B cell (primary cell): ENCODE results near the gene MALSU1. TPM values are rescaled to one million over a fixed set of nuclear protein-coding genes. Genes with fewer than 3 reads are reported as not detected.

Experiments
- ATAC-seq: fragments of 200-7000 bp; cut with Tn5 transposase; one replicate; pipeline ENCODE4 v1.10.0; 2021; ENCODE audit warnings: low read depth, mild to moderate bottlenecking, moderate number of reproducible peaks, moderate library complexity
- CTCF ChIA-PET: fragments of 350-600 bp; sonication (Branson Sonifier 250); formaldehyde crosslinking; loops from one replicate; lab custom pipeline; 2021; ENCODE audit warnings: antibody characterized with exemption, inconsistent platforms; lab: Charles Lee
- POLR2A ChIA-PET: fragments of 350-600 bp; sonication (Branson Sonifier 250); formaldehyde crosslinking; loops from one replicate; lab custom pipeline; 2021; ENCODE audit warnings: antibody characterized with exemption; lab: Charles Lee
- DNase-seq: peaks from one replicate; pipeline ENCODE4 v3.0.0; 2013
- H2AFZ ChIP-seq: 2 replicates; pipeline ENCODE4 v1.6.1; 2012; ENCODE audit warnings: mild to moderate bottlenecking, low read depth, low read length; ENCODE audit not compliant: insufficient read depth, poor library complexity, severe bottlenecking
- H3K27ac ChIP-seq, 2 donors: 1 replicate in 1 of 2; 2 replicates in 1 of 2; pipeline ENCODE4 v1.5.1; 2012 to 2013; ENCODE audit warnings: low read length in 2 of 2, mild to moderate bottlenecking in 2 of 2, moderate library complexity in 1 of 2
- H3K27me3 ChIP-seq, 4 experiments: fragments of 200-600 bp in 1 of 4; sonication (generic) in 1 of 4; replicated peaks in 1 of 4; 1 replicate in 2 of 4; 2 replicates in 2 of 4; pipeline versions ENCODE4 v1.6.1 to v1.7.0; 2013 to 2016; ENCODE audit warnings: low read length in 3 of 4, mild to moderate bottlenecking in 2 of 4, mixed read lengths in 1 of 4, moderate library complexity in 1 of 4; ENCODE audit not compliant: insufficient read depth in 4 of 4, control insufficient read depth in 3 of 4; ENCODE audit errors: control extremely low read depth in 1 of 4
- H3K36me3 ChIP-seq, 2 experiments: replicated peaks in 1 of 2; 1 replicate in 1 of 2; 2 replicates in 1 of 2; pipeline versions ENCODE4 v1.6.1 to v1.7.1; 2013; ENCODE audit warnings: low read length in 1 of 2; ENCODE audit not compliant: insufficient read depth in 2 of 2, control insufficient read depth in 1 of 2; ENCODE audit errors: control extremely low read depth in 1 of 2, extremely low read depth in 1 of 2
- H3K4me1 ChIP-seq, 2 donors: fragments of 200-600 bp in 1 of 2; sonication (generic) in 1 of 2; 1 replicate in 1 of 2; 2 replicates in 1 of 2; pipeline versions ENCODE4 v1.5.1 to v1.6.1; 2013 to 2017; ENCODE audit warnings: low read length in 2 of 2; ENCODE audit not compliant: control insufficient read depth in 2 of 2, insufficient read depth in 2 of 2
- H3K4me2 ChIP-seq: replicated peaks from 2 replicates; pipeline ENCODE3; 2012; ENCODE audit warnings: mild to moderate bottlenecking, low read depth, low read length; ENCODE audit not compliant: poor library complexity, severe bottlenecking
- H3K4me3 ChIP-seq, 5 experiments: fragments of 200-600 bp in 1 of 5; sonication (generic) in 1 of 5; 1 replicate in 3 of 5; 2 replicates in 2 of 5; pipeline versions ENCODE4 v1.5.1 to v1.7.0; 2011 to 2016; ENCODE audit warnings: low read length in 4 of 5, mild to moderate bottlenecking in 4 of 5, low read depth in 2 of 5, control low read depth in 1 of 5, moderate library complexity in 1 of 5; ENCODE audit not compliant: insufficient read depth in 1 of 5; ENCODE audit errors: control extremely low read depth in 1 of 5, extremely low read depth in 1 of 5
- H3K79me2 ChIP-seq: fragments of 200-600 bp; sonication (generic); one replicate; pipeline ENCODE4 v1.6.0; 2016; ENCODE audit warnings: low read length; ENCODE audit not compliant: control insufficient read depth, insufficient read depth
- H3K9ac ChIP-seq: fragments of 200-600 bp; sonication (generic); 2 replicates; pipeline ENCODE4 v1.6.1; 2017; ENCODE audit warnings: mild to moderate bottlenecking, low read length, moderate library complexity
- H3K9me3 ChIP-seq, 3 donors: one replicate each; pipeline versions ENCODE4 v1.6.1 to v1.7.1; 2013; ENCODE audit warnings: low read length in 2 of 3; ENCODE audit not compliant: control insufficient read depth in 2 of 3, insufficient read depth in 1 of 3; ENCODE audit errors: control extremely low read depth in 1 of 3
- H4K20me1 ChIP-seq: 2 replicates; pipeline ENCODE4 v1.6.0; 2012; ENCODE audit warnings: mild to moderate bottlenecking, low read length; ENCODE audit not compliant: insufficient read depth, control insufficient read depth, poor library complexity, severe bottlenecking
- H3K27ac Mint-ChIP-seq: one replicate; pipeline ENCODE4 v1.8.0; 2021; ENCODE audit warnings: mixed read lengths
- H3K27me3 Mint-ChIP-seq: one replicate; pipeline ENCODE4 v1.8.0; 2021; ENCODE audit warnings: mixed read lengths
- H3K4me1 Mint-ChIP-seq: one replicate; pipeline ENCODE4 v1.8.0; 2021; ENCODE audit warnings: mixed read lengths
- H3K4me3 Mint-ChIP-seq: one replicate; pipeline ENCODE4 v1.8.0; 2021; ENCODE audit warnings: mixed read lengths
- H3K9me3 Mint-ChIP-seq: one replicate; pipeline ENCODE4 v1.8.0; 2022; ENCODE audit warnings: mixed read lengths; ENCODE audit not compliant: insufficient read depth
- EZH2 ChIP-seq: IDR thresholded peaks from 2 replicates; pipeline ENCODE4 v1.6.1; 2012; ENCODE audit warnings: borderline replicate concordance, low read depth, mild to moderate bottlenecking, moderate library complexity, low read length; ENCODE audit not compliant: insufficient read depth, poor library complexity, severe bottlenecking
- WGBS: methylation state at CpG from one replicate; pipeline ENCODE4 v1.1.5; 2013; ENCODE audit warnings: missing lambda C conversion rate; ENCODE audit not compliant: insufficient coverage; 5-methylcytosine and 5-hydroxymethylcytosine counted together
- intact Hi-C: fragments of 100-400 bp; cut with micrococcal nuclease; formaldehyde crosslinking; loops from one replicate; pipeline ENCODE4 v1.10.0; 2022
- polyA plus RNA-seq: library from polyadenylated mRNA; depleted of rRNA; stranded (reverse); fragments of >200 nt; gene quantifications from 2 replicates; pipeline ENCODE4 v1.2.3, GENCODE V29; 2012
- total RNA-seq, 2 donors: library from RNA; stranded (reverse); fragments of 120-200 nt in 1 of 2; gene quantifications; 1 replicate in 1 of 2; 2 replicates in 1 of 2; pipeline versions ENCODE4 v1.2.3 to v1.2.4, GENCODE V29; 2013 to 2022
- TF ChIP-seq, protein P1 (sequence below): fragments of 200-600 bp; IDR thresholded peaks from one replicate; pipeline ENCODE4 v1.8.0; 2022; ENCODE audit warnings: antibody characterized with exemption, mild to moderate bottlenecking

MALSU1 gene
- total and polyA plus RNA-seq, 2 donors (not counting 1 experiment from before 2014, with no cell fraction given): 20.8 to 38.0 TPM

- 100% methylated on average over 2 of the region's 2 CpGs for WGBS
- Histone ChIP-seq H3K4me1 (peaks cover 2 to 12% of the 10 kb centered on the region in 2 donors), H3K9ac (no peak overlapping the region), H3K4me2 (no peak overlapping the region), H4K20me1 (no peaks in the 10 kb centered on the region), H3K79me2 (no peaks in the 10 kb centered on the region), H2AFZ (peak overlapping the region; percentile 7), H3K27ac (no peak overlapping the region), H3K9me3 (no peaks in the 10 kb centered on the region), H3K27me3 (peaks cover 0 to 3% (median 0%) of the 10 kb centered on the region in 4 experiments), H3K4me3 (no peak overlapping the region), H3K36me3 (no peaks in the 10 kb centered on the region)
- TF ChIP-seq EZH2: no peak
- TF ChIP-seq, protein P1, sequence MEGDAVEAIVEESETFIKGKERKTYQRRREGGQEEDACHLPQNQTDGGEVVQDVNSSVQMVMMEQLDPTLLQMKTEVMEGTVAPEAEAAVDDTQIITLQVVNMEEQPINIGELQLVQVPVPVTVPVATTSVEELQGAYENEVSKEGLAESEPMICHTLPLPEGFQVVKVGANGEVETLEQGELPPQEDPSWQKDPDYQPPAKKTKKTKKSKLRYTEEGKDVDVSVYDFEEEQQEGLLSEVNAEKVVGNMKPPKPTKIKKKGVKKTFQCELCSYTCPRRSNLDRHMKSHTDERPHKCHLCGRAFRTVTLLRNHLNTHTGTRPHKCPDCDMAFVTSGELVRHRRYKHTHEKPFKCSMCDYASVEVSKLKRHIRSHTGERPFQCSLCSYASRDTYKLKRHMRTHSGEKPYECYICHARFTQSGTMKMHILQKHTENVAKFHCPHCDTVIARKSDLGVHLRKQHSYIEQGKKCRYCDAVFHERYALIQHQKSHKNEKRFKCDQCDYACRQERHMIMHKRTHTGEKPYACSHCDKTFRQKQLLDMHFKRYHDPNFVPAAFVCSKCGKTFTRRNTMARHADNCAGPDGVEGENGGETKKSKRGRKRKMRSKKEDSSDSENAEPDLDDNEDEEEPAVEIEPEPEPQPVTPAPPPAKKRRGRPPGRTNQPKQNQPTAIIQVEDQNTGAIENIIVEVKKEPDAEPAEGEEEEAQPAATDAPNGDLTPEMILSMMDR: no peak
- ChIA-PET CTCF (interaction anchor here (0.6 to 6.5 kb wide), 60 partner anchors 7 to 1229 kb away, joined by 3 to 51 read pairs (median 5); no protein-coding TSS in a partner anchor), POLR2A (interaction anchor here (0.6 to 1.1 kb wide), 2 partner anchors 7 to 171 kb away, joined by 4 to 5 read pairs; no protein-coding TSS in a partner anchor)
- peaks cover 13% of the 10 kb centered on the region for H3K4me1 Mint-ChIP-seq
- no peak overlapping the region for H3K4me3 Mint-ChIP-seq
- ATAC-seq (no peak), DNase-seq (peak; percentile 14)
- intact Hi-C loops: loop anchor here (2.0 to 5.0 kb wide), 4 partner anchors 15 to 174 kb away; partner anchors contain the start of gene TRA2A
- no peak overlapping the region for H3K27ac Mint-ChIP-seq
- no peaks in the 10 kb centered on the region for H3K9me3 Mint-ChIP-seq
- H3K27me3 Mint-ChIP-seq: no peaks in the 10 kb centered on the region
Measured at GRCh38 chr7:23358152-23358674, 59.1 kb downstream of the MALSU1 start.

Other genes starting within 250 kb of the MALSU1 start
- 22.8 and 29.5 TPM in 2 replicates for gene KLHL7, start 193.6 kb upstream of the MALSU1 start, total RNA-seq
- gene KLHL7, start 193.6 kb upstream of the MALSU1 start, polyA plus RNA-seq: 9.2 and 18.0 TPM in 2 replicates
- gene NUP42, start 117.3 kb upstream of the MALSU1 start, total RNA-seq: 49.2 and 58.8 TPM in 2 replicates
- gene NUP42, start 117.3 kb upstream of the MALSU1 start, polyA plus RNA-seq: 38.1 and 38.7 TPM in 2 replicates
- 1.9 and 2.6 TPM in 2 replicates for gene GPNMB, start 52.6 kb upstream of the MALSU1 start, total RNA-seq
- gene GPNMB, start 52.6 kb upstream of the MALSU1 start, polyA plus RNA-seq: 0.14 TPM in 1 of 2 replicates, not detected in the other
- 10.0 and 11.3 TPM in 2 replicates for gene IGF2BP3, start 171.2 kb downstream of the MALSU1 start, total RNA-seq
- gene IGF2BP3, start 171.2 kb downstream of the MALSU1 start, polyA plus RNA-seq: 0.50 and 0.63 TPM in 2 replicates
- gene TRA2A, start 232.6 kb downstream of the MALSU1 start, total RNA-seq: 173 and 184 TPM in 2 replicates
- 107 and 236 TPM in 2 replicates for gene TRA2A, start 232.6 kb downstream of the MALSU1 start, polyA plus RNA-seq